PC-3 (cell line): Measurements from ENCODE around the gene GDNF. TPM values are rescaled to one million over a fixed set of nuclear protein-coding genes. Genes with fewer than 3 reads are reported as not detected.

Experiments used
- ATAC-seq: fragments of 200-7000 bp; cut with Tn5 transposase; 2 replicates; pipeline ENCODE4 v1.9.1; 2020; ENCODE audit warnings: mild to moderate bottlenecking, moderate library complexity
- BruUV-seq: library from RNA; stranded (reverse); fragments of 400-500 nt; replicated peaks from 2 replicates; lab custom pipeline; 2021; lab: Mats Ljungman, UMichigan
- CTCF ChIA-PET: fragments of 300-600 bp; sonication (Branson Sonifier 250); formaldehyde crosslinking; loops from one replicate; lab custom pipeline; 2022; ENCODE audit warnings: antibody characterized with exemption; lab: Charles Lee
- POLR2A ChIA-PET: fragments of 300-600 bp; sonication (Branson Sonifier 250); formaldehyde crosslinking; loops from one replicate; lab custom pipeline; 2022; ENCODE audit warnings: antibody characterized with exemption; ENCODE audit not compliant: unreplicated experiment; lab: Charles Lee
- DNase-seq: peaks from one replicate; pipeline ENCODE4 v3.0.0-alpha.2; 2015
- H2AFZ ChIP-seq: fragments of 300-600 bp; sonication (generic); 2 replicates; pipeline ENCODE4 v1.6.0; 2016; ENCODE audit warnings: antibody characterized with exemption, low read length
- H3F3A ChIP-seq: fragments of 300-600 bp; sonication (generic); one replicate; pipeline ENCODE4 v1.6.0; 2017; ENCODE audit warnings: antibody characterized with exemption, low read length, control low read depth, mild to moderate bottlenecking; ENCODE audit not compliant: unreplicated experiment
- H3K27ac ChIP-seq: fragments of 300-600 bp; sonication (generic); 2 replicates; pipeline ENCODE4 v1.5.1; 2016; ENCODE audit warnings: mild to moderate bottlenecking, low read length
- H3K27me3 ChIP-seq: fragments of 300-600 bp; sonication (generic); 2 replicates; pipeline ENCODE4 v1.6.1; 2016; ENCODE audit warnings: low read length, mixed read lengths
- H3K36me3 ChIP-seq: fragments of 300-600 bp; sonication (generic); 2 replicates; pipeline ENCODE4 v1.6.1; 2016; ENCODE audit warnings: low read depth, mixed run types, low read length, mixed read lengths
- H3K4me1 ChIP-seq: fragments of 300-600 bp; sonication (generic); 2 replicates; pipeline ENCODE4 v1.5.1; 2016; ENCODE audit warnings: low read length; ENCODE audit not compliant: insufficient read depth
- H3K4me2 ChIP-seq: fragments of 300-600 bp; sonication (generic); 2 replicates; pipeline ENCODE4 v1.6.0; 2016; ENCODE audit warnings: low read length
- H3K4me3 ChIP-seq: fragments of 300-600 bp; sonication (generic); 2 replicates; pipeline ENCODE4 v1.5.1; 2016; ENCODE audit warnings: mild to moderate bottlenecking, low read length, mixed read lengths
- H3K79me2 ChIP-seq: fragments of 300-600 bp; sonication (generic); 2 replicates; pipeline ENCODE4 v1.6.1; 2017; ENCODE audit warnings: low read length, mixed read lengths
- H3K9ac ChIP-seq: fragments of 300-600 bp; sonication (generic); 2 replicates; pipeline ENCODE4 v1.6.0; 2016; ENCODE audit warnings: mild to moderate bottlenecking, low read length
- H3K9me2 ChIP-seq: fragments of 300-600 bp; sonication (generic); replicated peaks from 2 replicates; pipeline ENCODE4 v1.6.1; 2016; ENCODE audit warnings: mixed run types, low read length, mixed read lengths
- H3K9me3 ChIP-seq: fragments of 300-600 bp; sonication (generic); 2 replicates; pipeline ENCODE4 v1.6.1; 2016; ENCODE audit warnings: low read length, mixed read lengths
- H4K20me1 ChIP-seq: fragments of 300-600 bp; sonication (generic); 2 replicates; pipeline ENCODE4 v1.6.1; 2016; ENCODE audit warnings: low read length, mixed read lengths
- EZH2 ChIP-seq: fragments of 300-600 bp; sonication (generic); IDR thresholded peaks from one replicate; pipeline ENCODE4 v1.6.1; 2017; ENCODE audit warnings: antibody characterized with exemption, mild to moderate bottlenecking, low read length; ENCODE audit not compliant: unreplicated experiment
- EZH2phosphoT487 ChIP-seq: fragments of 300-600 bp; sonication (generic); IDR thresholded peaks from 2 replicates; pipeline ENCODE4 v1.6.1; 2018; ENCODE audit warnings: mild to moderate bottlenecking, antibody characterized with exemption, low read length, borderline replicate concordance
- intact Hi-C: fragments of 100-400 bp; cut with micrococcal nuclease; formaldehyde crosslinking; loops from 2 replicates; pipeline ENCODE4 v1.9.0; 2023
- total RNA-seq: library from RNA; depleted of rRNA; stranded (reverse); fragments of >200 nt; gene quantifications from 2 replicates; pipeline ENCODE4 v1.2.3, GENCODE V29; 2014
- TF ChIP-seq, protein P1 (sequence below): fragments of 300-600 bp; sonication (generic); conservative IDR thresholded peaks from 2 replicates; pipeline ENCODE4 v1.5.1; 2017; ENCODE audit warnings: antibody characterized with exemption, low read depth, mild to moderate bottlenecking, low read length

GDNF gene
- total RNA-seq, 1 experiment from 2014 or later = not detected

GRCh38 chr5:37836592-37837413 lies 3.0 kb downstream of the GDNF start:
- ATAC-seq (peak; percentile 7; the same call in 1 of the 2 replicates), DNase-seq (peak; percentile 19)
- peaks cover 19% of the 10 kb centered on the region for H3K4me1 ChIP-seq
- peak overlapping the region; percentile 95 for H3K4me2 ChIP-seq
- H3K79me2 ChIP-seq = no peaks in the 10 kb centered on the region
- no peaks in the 10 kb centered on the region for H3K9me3 ChIP-seq
- H3K27ac ChIP-seq = no peak overlapping the region
- intact Hi-C loops = loop anchor here (1.0 kb wide), 2 partner anchors 356 to 424 kb away; no protein-coding TSS in a partner anchor
- H2AFZ ChIP-seq = peak overlapping the region; percentile 80
- no peaks in the 10 kb centered on the region for H3K36me3 ChIP-seq
- TF ChIP-seq EZH2 = no peak
- no peak for TF ChIP-seq EZH2phosphoT487
- no peaks in the 10 kb centered on the region for H3K9me2 ChIP-seq
- H3F3A ChIP-seq = no peaks in the 10 kb centered on the region
- POLR2A ChIA-PET = no interaction called here
- H3K9ac ChIP-seq = no peak overlapping the region
- BruUV-seq = no TSS peak
- CTCF ChIA-PET = interaction anchor here (0.9 kb wide), 1 partner anchor 128 kb away, joined by 3 read pairs; no protein-coding TSS in a partner anchor
- H3K27me3 ChIP-seq = peaks cover 89% of the 10 kb centered on the region
- H3K4me3 ChIP-seq = peak overlapping the region; percentile 70
- no peaks in the 10 kb centered on the region for H4K20me1 ChIP-seq

- no peaks in the 10 kb centered on the region for H3K36me3 ChIP-seq
- peak overlapping the region; percentile 70 for H3K4me3 ChIP-seq
- H3K4me1 ChIP-seq = peaks cover 19% of the 10 kb centered on the region
- no peaks in the 10 kb centered on the region for H4K20me1 ChIP-seq
- TF ChIP-seq EZH2 = no peak
- TF ChIP-seq EZH2phosphoT487 = no peak
- TF ChIP-seq, protein P1, sequence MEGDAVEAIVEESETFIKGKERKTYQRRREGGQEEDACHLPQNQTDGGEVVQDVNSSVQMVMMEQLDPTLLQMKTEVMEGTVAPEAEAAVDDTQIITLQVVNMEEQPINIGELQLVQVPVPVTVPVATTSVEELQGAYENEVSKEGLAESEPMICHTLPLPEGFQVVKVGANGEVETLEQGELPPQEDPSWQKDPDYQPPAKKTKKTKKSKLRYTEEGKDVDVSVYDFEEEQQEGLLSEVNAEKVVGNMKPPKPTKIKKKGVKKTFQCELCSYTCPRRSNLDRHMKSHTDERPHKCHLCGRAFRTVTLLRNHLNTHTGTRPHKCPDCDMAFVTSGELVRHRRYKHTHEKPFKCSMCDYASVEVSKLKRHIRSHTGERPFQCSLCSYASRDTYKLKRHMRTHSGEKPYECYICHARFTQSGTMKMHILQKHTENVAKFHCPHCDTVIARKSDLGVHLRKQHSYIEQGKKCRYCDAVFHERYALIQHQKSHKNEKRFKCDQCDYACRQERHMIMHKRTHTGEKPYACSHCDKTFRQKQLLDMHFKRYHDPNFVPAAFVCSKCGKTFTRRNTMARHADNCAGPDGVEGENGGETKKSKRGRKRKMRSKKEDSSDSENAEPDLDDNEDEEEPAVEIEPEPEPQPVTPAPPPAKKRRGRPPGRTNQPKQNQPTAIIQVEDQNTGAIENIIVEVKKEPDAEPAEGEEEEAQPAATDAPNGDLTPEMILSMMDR = no peak
- peak overlapping the region; percentile 80 for H2AFZ ChIP-seq
- no peak overlapping the region for H3K27ac ChIP-seq
- DNase-seq (no peak), ATAC-seq (no peak)
- no peak overlapping the region for H3K9ac ChIP-seq
- H3K79me2 ChIP-seq = no peaks in the 10 kb centered on the region
- H3K27me3 ChIP-seq = peaks cover 88% of the 10 kb centered on the region
- peak overlapping the region; percentile 95 for H3K4me2 ChIP-seq
- H3F3A ChIP-seq = no peaks in the 10 kb centered on the region
- intact Hi-C loops = loop anchor here (1.0 kb wide), 1 partner anchor 423 kb away; no protein-coding TSS in a partner anchor
- CTCF ChIA-PET = no interaction called here
- no peaks in the 10 kb centered on the region for H3K9me3 ChIP-seq
- POLR2A ChIA-PET = no interaction called here
- no TSS peak for BruUV-seq
- no peaks in the 10 kb centered on the region for H3K9me2 ChIP-seq
These were observed 3.6 kb downstream of the GDNF start for GRCh38 chr5:37836235-37836591.

DNA sequence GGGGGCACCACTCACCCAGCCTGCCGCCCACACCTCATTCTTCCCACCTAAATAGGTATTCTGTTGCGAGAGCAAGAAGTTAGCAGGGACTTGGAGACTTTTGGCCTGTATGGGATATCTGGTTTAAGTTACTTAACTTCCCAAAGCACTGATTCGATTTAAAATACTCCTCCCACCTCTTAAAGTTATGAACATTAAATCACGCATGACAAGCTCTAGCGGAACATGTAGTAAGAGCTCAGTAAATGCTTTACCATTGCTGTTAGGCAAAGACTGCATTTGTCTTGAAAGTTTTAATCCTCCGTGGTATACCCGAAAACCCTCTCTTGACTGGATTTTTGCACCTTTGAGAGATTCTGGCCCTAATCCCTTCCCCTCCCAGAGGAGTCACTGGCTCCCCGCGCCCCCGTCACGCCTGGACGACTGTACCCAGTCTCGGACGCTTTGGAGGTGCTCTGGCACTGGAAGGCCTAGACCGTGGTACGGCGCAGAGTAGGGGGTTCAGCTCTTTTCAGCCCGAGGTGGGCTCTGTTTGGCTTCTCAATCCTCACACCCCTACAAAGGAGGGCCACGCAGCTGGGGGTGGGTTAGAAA lies 4.4 kb downstream of the GDNF start:
- peaks cover 80% of the 10 kb centered on the region for H3K27me3 ChIP-seq
- H3K36me3 ChIP-seq = no peaks in the 10 kb centered on the region
- ATAC-seq = no peak
- H3K4me3 ChIP-seq = no peak overlapping the region
- H3K4me2 ChIP-seq = no peak overlapping the region
- no peak for DNase-seq
- intact Hi-C loops = no loop called here
- H2AFZ ChIP-seq = no peak overlapping the region
- no peak overlapping the region for H3K9ac ChIP-seq
- H3K4me1 ChIP-seq = peaks cover 19% of the 10 kb centered on the region
- no peaks in the 10 kb centered on the region for H4K20me1 ChIP-seq
- no peak overlapping the region for H3K27ac ChIP-seq
- POLR2A ChIA-PET = no interaction called here
- H3K9me2 ChIP-seq = no peaks in the 10 kb centered on the region
- H3K9me3 ChIP-seq = no peaks in the 10 kb centered on the region
- TF ChIP-seq, protein P1 = no peak
- no peak for TF ChIP-seq EZH2
- no peak for TF ChIP-seq EZH2phosphoT487
- BruUV-seq = no TSS peak
- H3F3A ChIP-seq = no peaks in the 10 kb centered on the region
- no peaks in the 10 kb centered on the region for H3K79me2 ChIP-seq
- CTCF ChIA-PET = no interaction called here
